Hindlimb muscle (tissue), 1 donor: ENCODE measurements around the gene BCAS1. TPM values are rescaled to one million over a fixed set of nuclear protein-coding genes. Genes with fewer than 3 reads are reported as not detected.

ENCODE experiments used
- DNase-seq: peaks from one replicate; pipeline ENCODE4 v3.0.0-alpha.2; 2013
- polyA plus RNA-seq: library from polyadenylated mRNA; unstranded; fragments of 120-200 nt; gene quantifications from one replicate; pipeline ENCODE4 v1.2.1, GENCODE V29; 2013; ENCODE audit not compliant: insufficient read length

The BCAS1 gene
- 8.2 TPM for polyA plus RNA-seq

GRCh38 chr20:54070187-54070987, at the start of gene BCAS1:
TSS of gene BCAS1 (minus strand) at chr20:54070594. CDS start at chr20:54058718, 11,876 bp downstream.
- DNase-seq = no peak

GRCh38 chr20:54119744-54120143, 49.4 kb upstream of the BCAS1 start:
- DNase-seq = no peak

GRCh38 chr20:54118220-54119001, 48.0 kb upstream of the BCAS1 start:
- no peak for DNase-seq

GRCh38 chr20:54116550-54117235, 46.3 kb upstream of the BCAS1 start:
- no peak for DNase-seq

GRCh38 chr20:54115172-54115854, 44.9 kb upstream of the BCAS1 start:
- DNase-seq = no peak

- no peak for DNase-seq
Observed at GRCh38 chr20:54114109-54114508, 43.7 kb upstream of the BCAS1 start.

- no peak for DNase-seq
Observed at GRCh38 chr20:54113566-54113965, 43.2 kb upstream of the BCAS1 start.

GRCh38 chr20:54112221-54112884, 42.0 kb upstream of the BCAS1 start:
- DNase-seq = no peak

- no peak for DNase-seq
Observed at GRCh38 chr20:54111460-54111859, 41.1 kb upstream of the BCAS1 start.

GRCh38 chr20:54110457-54110856, 40.1 kb upstream of the BCAS1 start:
- no peak for DNase-seq

- no peak for DNase-seq
Observed at GRCh38 chr20:54110041-54110440, 39.6 kb upstream of the BCAS1 start.

- DNase-seq = no peak
Observed at GRCh38 chr20:54108817-54109216, 38.4 kb upstream of the BCAS1 start.

- DNase-seq = no peak
Observed at GRCh38 chr20:54108326-54108642, 37.9 kb upstream of the BCAS1 start.

- no peak for DNase-seq
Observed at GRCh38 chr20:54107600-54108325, 37.4 kb upstream of the BCAS1 start.

GRCh38 chr20:54107181-54107580, 36.8 kb upstream of the BCAS1 start:
- DNase-seq = no peak

GRCh38 chr20:54106162-54106561, 35.8 kb upstream of the BCAS1 start:
- DNase-seq = no peak

- DNase-seq = no peak
Observed at GRCh38 chr20:54105653-54106052, 35.3 kb upstream of the BCAS1 start.

GRCh38 chr20:54104781-54105180, 34.4 kb upstream of the BCAS1 start:
- no peak for DNase-seq

GRCh38 chr20:54103762-54104600, 33.6 kb upstream of the BCAS1 start:
- DNase-seq = no peak

GRCh38 chr20:54103067-54103761, 32.8 kb upstream of the BCAS1 start:
- DNase-seq = no peak
